Pulmonary artery endothelial cell (primary cell): ENCODE results near the gene TSPAN3. TPM values are rescaled to one million over a fixed set of nuclear protein-coding genes. Genes with fewer than 3 reads are reported as not detected.

Experiments
- DNase-seq: peaks from one replicate; pipeline ENCODE4 v3.0.0-alpha.2; 2011; ENCODE audit warnings: low read depth, low spot score
- total RNA-seq: library from RNA; depleted of rRNA; stranded (reverse); fragments of >200 nt; gene quantifications from 2 replicates; pipeline ENCODE4 v1.2.3, GENCODE V29; 2014

Gene TSPAN3
- total RNA-seq, 1 donor from 2014 or later, result 341 TPM

GRCh38 chr15:77010857-77011256, 60.1 kb downstream of the TSPAN3 start:
- no peak for DNase-seq

DNA sequence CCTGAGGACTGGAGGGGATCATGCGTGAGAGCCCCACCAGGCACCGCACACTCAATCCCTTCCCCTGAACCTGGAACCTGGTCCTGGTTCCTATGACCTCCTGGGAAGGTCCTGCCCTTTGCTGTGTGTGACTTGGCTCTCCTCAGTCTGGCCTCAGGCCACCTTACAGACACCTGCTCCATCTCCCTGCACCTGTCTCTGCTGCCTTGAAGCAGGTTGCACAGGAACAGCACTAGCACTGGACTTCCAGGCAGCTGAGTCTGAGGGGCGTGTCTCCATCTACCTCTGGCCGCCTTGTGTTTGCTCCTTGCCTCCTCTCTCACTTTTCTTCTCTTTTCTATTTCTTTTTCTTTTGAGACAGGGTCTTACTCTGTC, 60.6 kb downstream of the TSPAN3 start:
- DNase-seq, result no peak

- no peak for DNase-seq
These were observed 61.1 kb downstream of the TSPAN3 start for GRCh38 chr15:77009646-77010311.

DNA sequence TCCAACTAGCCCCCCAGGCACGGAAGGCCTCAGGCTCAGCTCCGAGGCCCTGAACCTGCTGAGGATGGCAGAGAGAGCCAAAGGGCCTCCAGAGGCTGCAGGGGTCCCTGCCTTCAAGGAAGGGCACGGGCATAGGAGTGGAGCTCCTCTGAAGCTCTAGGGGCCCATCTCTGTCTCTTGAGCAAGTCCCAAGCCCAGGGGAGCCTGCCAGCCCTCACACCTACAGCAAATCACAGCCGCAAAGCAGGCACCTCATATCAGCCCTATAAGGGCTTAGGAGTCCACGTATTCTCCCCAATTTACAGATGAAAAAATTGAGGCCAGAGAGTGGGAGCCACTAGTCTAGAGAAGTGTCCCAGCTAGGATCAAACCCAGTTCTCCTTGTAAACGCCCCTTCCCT, 61.7 kb downstream of the TSPAN3 start:
- no peak for DNase-seq

DNA sequence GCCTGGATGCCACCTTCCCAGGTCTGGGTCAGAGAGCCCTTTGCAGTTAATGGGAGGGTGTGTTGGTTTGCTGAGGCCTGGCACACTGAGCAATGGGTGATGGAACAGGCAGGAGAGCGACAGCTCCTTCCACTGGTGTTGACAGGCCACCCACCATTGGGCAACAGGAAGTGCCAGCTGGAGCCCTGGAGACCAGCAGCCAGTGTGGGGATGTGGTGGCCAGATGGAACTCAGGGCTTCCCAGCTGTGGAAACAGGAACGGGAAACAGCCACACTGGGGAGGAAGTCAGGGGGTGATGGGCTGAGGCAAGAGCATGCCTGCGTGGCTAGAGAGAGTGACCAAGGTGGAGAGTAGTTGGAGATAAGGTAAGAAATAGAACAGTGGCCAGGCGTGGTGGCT, 66.7 kb downstream of the TSPAN3 start:
- no peak for DNase-seq

GRCh38 chr15:77002954-77003912, 67.7 kb downstream of the TSPAN3 start:
- DNase-seq, result no peak

DNA sequence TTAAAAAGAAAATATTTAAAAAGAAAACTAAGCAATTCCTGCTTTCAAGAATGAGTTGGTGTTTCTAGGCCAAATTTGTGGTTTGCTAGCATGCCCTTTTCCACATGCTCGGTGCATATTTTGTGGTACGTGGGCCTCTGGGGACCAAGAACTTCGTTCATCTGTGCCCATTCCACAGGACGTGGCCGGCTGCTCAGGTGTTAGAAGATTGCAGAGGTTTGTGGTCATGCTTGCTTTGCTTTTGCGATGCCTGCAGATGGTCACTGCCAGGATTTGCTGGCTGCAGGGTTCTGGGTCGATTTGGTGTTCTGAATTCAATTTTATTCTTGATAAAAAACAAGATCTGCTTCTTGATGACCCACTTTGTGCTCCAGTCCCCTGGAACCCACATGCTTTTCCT, 68.5 kb downstream of the TSPAN3 start:
- no peak for DNase-seq

- DNase-seq, result no peak
These were observed 68.9 kb downstream of the TSPAN3 start for GRCh38 chr15:77001966-77002365.

DNA sequence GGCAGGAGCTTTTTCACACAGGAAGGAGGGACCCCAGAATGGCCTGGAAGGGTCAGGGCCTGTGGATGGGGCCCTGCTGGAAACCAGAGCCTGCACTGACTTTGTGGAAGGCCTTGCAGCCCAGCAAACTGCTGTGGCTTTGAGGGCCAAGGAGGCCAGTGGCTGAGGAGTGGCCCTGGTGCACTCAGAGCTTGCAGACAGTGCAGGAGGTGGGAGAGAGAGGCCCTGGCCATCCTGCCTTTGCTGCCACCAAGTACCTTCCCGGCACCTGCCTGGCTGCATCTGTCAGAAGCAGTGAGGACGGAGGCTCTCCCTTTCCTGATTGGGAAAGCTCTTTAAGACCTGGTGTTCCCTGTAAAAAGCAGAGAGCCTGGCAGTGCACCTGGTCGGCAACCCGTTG, 69.6 kb downstream of the TSPAN3 start:
- DNase-seq, result no peak

- no peak for DNase-seq
These were observed 70.9 kb downstream of the TSPAN3 start for GRCh38 chr15:76999996-77000395.

GRCh38 chr15:76998663-76999285, 72.1 kb downstream of the TSPAN3 start:
- no peak for DNase-seq

- no peak for DNase-seq
These were observed 74.1 kb downstream of the TSPAN3 start for GRCh38 chr15:76996526-76997401.

GRCh38 chr15:76996076-76996525, 74.8 kb downstream of the TSPAN3 start:
- no peak for DNase-seq

DNA sequence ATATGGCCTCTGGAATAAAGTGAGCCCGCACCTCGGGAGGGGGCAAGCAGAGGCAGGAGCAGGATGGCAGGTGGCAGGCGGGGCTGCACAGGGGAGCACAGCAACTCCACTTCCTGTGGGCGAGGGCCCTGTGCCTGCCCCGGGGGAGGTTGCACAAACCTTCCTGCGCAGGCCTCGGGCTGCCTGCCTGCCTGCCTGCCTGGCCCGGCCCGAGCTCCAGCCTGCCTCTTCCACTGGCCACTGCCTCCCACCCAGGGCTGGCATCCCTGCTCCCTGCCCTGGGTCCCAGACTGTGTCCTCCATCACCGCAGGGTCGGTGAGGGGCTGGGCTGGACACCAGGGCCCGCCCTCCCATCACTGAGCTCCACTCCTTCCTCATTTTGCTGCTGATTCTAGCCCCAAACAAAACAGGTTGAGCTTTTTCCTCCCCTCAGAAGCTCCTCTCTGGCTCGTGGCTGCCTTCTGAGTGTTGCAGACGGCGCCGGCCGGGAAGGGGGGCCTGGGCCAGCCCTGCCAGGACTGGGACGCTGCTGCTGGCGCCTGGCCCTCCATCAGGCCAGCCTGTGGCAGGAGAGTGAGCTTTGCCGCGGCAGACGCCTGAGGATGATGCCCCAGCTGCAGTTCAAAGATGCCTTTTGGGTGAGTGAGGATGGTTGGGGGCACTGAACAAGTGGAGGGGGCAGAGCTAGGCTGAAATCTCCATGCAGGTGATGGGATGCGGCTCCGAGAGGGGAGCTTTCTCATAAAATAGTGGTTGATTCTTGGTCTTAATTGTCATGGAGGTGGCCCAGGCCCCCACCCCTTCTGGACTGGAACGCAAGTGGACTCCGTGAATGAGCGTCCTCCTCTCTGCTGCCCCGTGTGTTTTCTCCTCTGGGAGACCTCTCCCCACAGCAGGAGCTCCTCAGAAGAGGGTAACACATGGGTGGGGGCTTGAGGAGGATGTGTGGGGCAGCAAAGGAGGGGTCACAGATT, 75.7 kb downstream of the TSPAN3 start, which contains the start of gene PSTPIP1:
TSS of gene PSTPIP1 (plus strand) at position 156 of the 975 bp plus-strand sequence. CDS start at position 604, 448 bp downstream.
- no peak for DNase-seq

- no peak for DNase-seq
These were observed 76.4 kb downstream of the TSPAN3 start for GRCh38 chr15:76994496-76994895.

DNA sequence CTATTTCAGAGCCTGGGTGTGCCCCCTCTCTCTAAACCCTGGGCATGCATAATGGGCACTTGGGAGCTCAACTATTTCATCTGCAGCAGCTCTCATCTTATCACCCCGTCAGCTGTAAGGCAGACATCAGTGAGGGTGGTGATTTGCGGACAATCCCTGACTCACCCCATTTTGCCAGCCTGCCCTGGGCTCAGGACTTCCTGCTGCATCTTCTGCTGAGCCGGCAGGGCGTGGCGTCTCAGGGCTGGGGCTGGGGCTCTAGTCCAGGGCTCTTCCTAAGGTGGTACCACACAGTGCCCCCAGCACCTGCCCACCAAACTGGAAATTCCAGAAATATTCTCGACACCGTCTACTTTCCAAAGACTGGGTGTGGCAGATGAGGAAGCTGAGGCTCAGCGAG, 76.9 kb downstream of the TSPAN3 start:
- DNase-seq, result no peak

- no peak for DNase-seq
These were observed 77.7 kb downstream of the TSPAN3 start for GRCh38 chr15:76993114-76993725.

DNA sequence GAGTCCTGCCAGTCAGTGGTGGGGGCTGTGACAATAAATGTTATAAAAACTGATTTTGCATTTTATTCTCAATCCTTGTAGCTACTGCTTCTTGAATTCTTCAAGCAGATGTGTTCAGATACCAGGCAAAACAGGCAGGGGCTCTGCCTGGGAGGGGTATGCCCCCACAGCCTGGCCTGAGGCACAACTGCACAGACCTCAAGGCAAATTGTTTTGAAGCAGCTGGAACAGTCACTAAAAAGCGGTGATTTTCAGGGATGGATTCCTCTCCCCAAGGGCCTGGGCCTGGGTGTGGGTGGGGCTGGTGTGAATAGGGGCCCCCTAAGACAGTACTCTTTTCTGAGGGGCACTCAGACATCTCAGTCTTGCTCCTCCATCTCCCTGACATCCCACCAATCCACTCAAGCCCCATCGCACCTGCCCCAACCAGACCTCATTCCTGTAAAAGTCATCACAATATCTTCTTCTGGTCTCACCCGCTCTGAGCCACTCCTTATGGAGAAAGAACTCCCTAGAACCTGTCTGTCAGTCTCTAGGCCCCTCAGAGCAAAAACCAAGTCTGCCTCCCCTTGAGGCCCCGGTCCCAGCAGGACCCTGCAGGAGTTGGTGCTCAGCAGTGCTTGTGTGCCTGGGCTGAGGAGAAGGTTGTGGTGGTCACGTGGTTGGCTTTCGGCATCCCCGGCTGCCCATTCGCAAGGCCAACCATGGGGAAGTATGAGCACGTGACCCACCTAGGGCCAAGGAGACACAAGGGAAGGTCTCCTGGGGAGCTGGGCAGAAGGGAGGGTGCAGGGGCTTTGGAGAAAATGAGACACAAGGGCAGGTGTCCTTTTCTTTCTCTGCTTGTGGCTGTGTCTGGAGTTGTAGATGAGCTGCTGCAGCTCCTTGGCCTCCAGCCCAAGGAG, 78.9 kb downstream of the TSPAN3 start:
- DNase-seq, result no peak
